Fibroblast of lung (primary cell): ENCODE results near the gene ZP3. TPM values are rescaled to one million over a fixed set of nuclear protein-coding genes. Genes with fewer than 3 reads are reported as not detected.
"Not testable (repeated sequence)": the region's sequence is repeated elsewhere in the genome, so short reads cannot be mapped to it uniquely, and the experiment has no call there.

ENCODE experiments used
- DNase-seq, 2 donors: peaks; one replicate each; pipeline versions ENCODE4 v3.0.0 to v3.0.0-alpha.2; 2010; ENCODE audit warnings: low read depth in 2 of 2
- H2AFZ ChIP-seq: 2 replicates; pipeline ENCODE4 v1.5.1; 2012; ENCODE audit warnings: low read length, control low read depth, inconsistent platforms
- H3K27ac ChIP-seq: 2 replicates; pipeline ENCODE4 v1.5.1; 2011; ENCODE audit warnings: low read length, control low read depth; ENCODE audit not compliant: insufficient read depth
- H3K27me3 ChIP-seq: 2 replicates; pipeline ENCODE4 v1.5.1; 2011; ENCODE audit warnings: mild to moderate bottlenecking, low read length; ENCODE audit not compliant: control insufficient read depth, insufficient read depth
- H3K36me3 ChIP-seq: 2 replicates; pipeline ENCODE4 v1.5.1; 2011; ENCODE audit warnings: low read length; ENCODE audit not compliant: control insufficient read depth, insufficient read depth
- H3K4me1 ChIP-seq: 2 replicates; pipeline ENCODE4 v1.5.1; 2011; ENCODE audit warnings: low read length; ENCODE audit not compliant: control insufficient read depth, insufficient read depth; ENCODE audit errors: extremely low read depth
- H3K4me2 ChIP-seq: 2 replicates; pipeline ENCODE4 v1.5.1; 2011; ENCODE audit warnings: low read length, control low read depth; ENCODE audit not compliant: insufficient read depth; ENCODE audit errors: extremely low read depth
- H3K4me3 ChIP-seq, 4 experiments: fragments of 200-600 bp in 1 of 4; sonication (generic) in 1 of 4; replicated peaks in 1 of 4; 2 replicates each; pipeline ENCODE4 v1.5.1; 2011 to 2016; ENCODE audit warnings: low read length in 4 of 4, low read depth in 3 of 4, mild to moderate bottlenecking in 3 of 4, control low read depth in 2 of 4, inconsistent platforms in 1 of 4, mixed read lengths in 1 of 4; ENCODE audit not compliant: insufficient read depth in 1 of 4; ENCODE audit errors: control extremely low read depth in 1 of 4
- H3K79me2 ChIP-seq: 2 replicates; pipeline ENCODE4 v1.5.1; 2012; ENCODE audit warnings: mild to moderate bottlenecking, low read length, inconsistent platforms; ENCODE audit not compliant: control insufficient read depth, insufficient read depth
- H3K9ac ChIP-seq: 2 replicates; pipeline ENCODE4 v1.5.1; 2011; ENCODE audit warnings: mild to moderate bottlenecking, low read length, control low read depth; ENCODE audit not compliant: insufficient read depth
- H3K9me3 ChIP-seq: 2 replicates; pipeline ENCODE4 v1.5.1; 2012; ENCODE audit warnings: low read depth, low read length; ENCODE audit not compliant: control insufficient read depth, insufficient read depth
- H4K20me1 ChIP-seq: 2 replicates; pipeline ENCODE4 v1.5.1; 2011; ENCODE audit warnings: low read length; ENCODE audit not compliant: control insufficient read depth, insufficient read depth; ENCODE audit errors: extremely low read depth
- EZH2 ChIP-seq: IDR thresholded peaks from 2 replicates; pipeline ENCODE4 v1.5.1; 2012; ENCODE audit warnings: low read length, control low read depth, mild to moderate bottlenecking; ENCODE audit errors: missing control alignments
- polyA plus RNA-seq, 2 donors: library from polyadenylated mRNA; depleted of rRNA in 1 of 2; stranded (reverse) in 1 of 2; unstranded in 1 of 2; fragments of >200 nt; gene quantifications; 2 replicates each; pipeline ENCODE4 v1.2.1, GENCODE V29; 2011 to 2012; ENCODE audit warnings: missing spikeins in 1 of 2
- total RNA-seq: library from RNA; depleted of rRNA; stranded (reverse); fragments of >200 nt; gene quantifications from 2 replicates; pipeline ENCODE4 v1.2.1, GENCODE V29; 2014
- TF ChIP-seq, protein P1 (sequence below), 2 donors: IDR thresholded peaks in 1 of 2; conservative IDR thresholded peaks in 1 of 2; 1 replicate in 1 of 2; 2 replicates in 1 of 2; pipeline ENCODE4 v1.5.1; 2011 to 2012; ENCODE audit warnings: low read length in 2 of 2, control low read depth in 1 of 2, inconsistent platforms in 1 of 2, low read depth in 1 of 2, mild to moderate bottlenecking in 1 of 2

Gene ZP3
- total and polyA plus RNA-seq, 2 donors (not counting 1 experiment from before 2014, with no cell fraction given) = 1.4 to 2.6 TPM

DNA sequence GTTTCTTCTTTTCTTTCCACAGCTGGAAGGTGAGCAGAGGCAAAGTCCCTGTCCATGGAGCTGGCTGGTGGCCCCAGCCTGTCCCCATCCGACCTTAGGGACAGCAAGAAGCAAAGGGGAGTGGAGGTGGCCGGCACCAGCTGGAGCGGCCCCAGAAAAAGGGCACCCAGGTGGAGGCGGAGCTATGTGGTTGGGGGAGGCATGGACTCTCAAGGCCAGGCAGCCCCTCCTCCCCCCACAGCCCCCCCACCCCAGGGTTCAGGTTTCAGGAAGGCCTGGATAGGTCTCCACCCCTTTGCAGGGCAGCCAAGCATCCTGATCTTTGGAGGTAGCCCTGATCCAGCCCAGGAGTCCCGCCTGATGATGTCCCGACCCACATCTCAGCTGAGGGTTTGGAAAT, 15.2 kb upstream of the ZP3 start, which contains the start of gene SSC4D:
SSC4D (minus strand) TSS at position 161 of the 400 bp plus-strand sequence. CDS start 5,258 bp downstream, outside the sequence.
- Histone ChIP-seq H3K9me3 (no peaks in the 10 kb centered on the region), H3K27ac (no peak within 1 kb of the TSS), H3K4me1 (no peaks in the 10 kb centered on the region), H3K4me2 (no peak within 1 kb of the TSS), H4K20me1 (no peaks in the 10 kb centered on the region), H3K27me3 (peaks cover 2% of the 10 kb centered on the region), H3K9ac (no peak within 1 kb of the TSS), H3K79me2 (no peaks in the 10 kb centered on the region), H3K4me3 (no peak within 1 kb of the TSS), H3K36me3 (no peaks in the 10 kb centered on the region), H2AFZ (no peak within 1 kb of the TSS)
- no peak for TF ChIP-seq EZH2
- TF ChIP-seq, protein P1, sequence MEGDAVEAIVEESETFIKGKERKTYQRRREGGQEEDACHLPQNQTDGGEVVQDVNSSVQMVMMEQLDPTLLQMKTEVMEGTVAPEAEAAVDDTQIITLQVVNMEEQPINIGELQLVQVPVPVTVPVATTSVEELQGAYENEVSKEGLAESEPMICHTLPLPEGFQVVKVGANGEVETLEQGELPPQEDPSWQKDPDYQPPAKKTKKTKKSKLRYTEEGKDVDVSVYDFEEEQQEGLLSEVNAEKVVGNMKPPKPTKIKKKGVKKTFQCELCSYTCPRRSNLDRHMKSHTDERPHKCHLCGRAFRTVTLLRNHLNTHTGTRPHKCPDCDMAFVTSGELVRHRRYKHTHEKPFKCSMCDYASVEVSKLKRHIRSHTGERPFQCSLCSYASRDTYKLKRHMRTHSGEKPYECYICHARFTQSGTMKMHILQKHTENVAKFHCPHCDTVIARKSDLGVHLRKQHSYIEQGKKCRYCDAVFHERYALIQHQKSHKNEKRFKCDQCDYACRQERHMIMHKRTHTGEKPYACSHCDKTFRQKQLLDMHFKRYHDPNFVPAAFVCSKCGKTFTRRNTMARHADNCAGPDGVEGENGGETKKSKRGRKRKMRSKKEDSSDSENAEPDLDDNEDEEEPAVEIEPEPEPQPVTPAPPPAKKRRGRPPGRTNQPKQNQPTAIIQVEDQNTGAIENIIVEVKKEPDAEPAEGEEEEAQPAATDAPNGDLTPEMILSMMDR (conservative IDR thresholded peaks at IDR 0.05 in 1 of 2, IDR thresholded peaks at IDR 0.05 in 1 of 2; ENCODE audit: low read depth in 1 of 2, low read length in 2 of 2) = no peak
- no peak for DNase-seq

DNA sequence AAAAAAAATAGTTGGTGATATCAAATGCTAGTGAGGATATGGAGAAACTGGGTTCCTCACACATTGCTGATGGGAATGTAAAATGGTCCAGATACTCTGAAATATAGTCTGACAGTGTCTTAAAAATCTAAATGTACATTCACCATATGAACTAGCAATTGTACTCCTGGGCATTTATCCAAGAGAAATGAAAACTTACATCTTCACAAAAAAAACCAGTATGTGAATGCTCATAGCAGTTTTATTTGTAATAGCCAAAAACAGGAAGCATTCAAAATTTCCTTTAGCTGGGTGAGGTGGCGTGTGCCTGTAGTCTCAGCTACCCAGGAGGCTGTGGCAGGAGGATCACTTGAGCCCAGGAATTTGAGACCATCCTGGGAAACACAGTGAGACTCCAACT, 13.1 kb upstream of the ZP3 start:
- Histone ChIP-seq H4K20me1 (no peaks in the 10 kb centered on the region), H3K4me2 (no peak overlapping the region), H3K27ac (no peak overlapping the region), H3K9ac (no peak overlapping the region), H3K9me3 (no peaks in the 10 kb centered on the region), H3K4me3 (no peak overlapping the region), H3K27me3 (peaks cover 2% of the 10 kb centered on the region), H2AFZ (no peak overlapping the region), H3K36me3 (no peaks in the 10 kb centered on the region), H3K79me2 (no peaks in the 10 kb centered on the region), H3K4me1 (no peaks in the 10 kb centered on the region)
- TF ChIP-seq, protein P1 (conservative IDR thresholded peaks at IDR 0.05 in 1 of 2, IDR thresholded peaks at IDR 0.05 in 1 of 2; ENCODE audit: low read depth in 1 of 2, low read length in 2 of 2) = no peak
- TF ChIP-seq EZH2 = no peak
- DNase-seq = no peak

- Histone ChIP-seq H3K36me3 (no peaks in the 10 kb centered on the region), H3K27ac (no peak overlapping the region), H3K9me3 (no peaks in the 10 kb centered on the region), H3K79me2 (no peaks in the 10 kb centered on the region), H3K4me1 (no peaks in the 10 kb centered on the region), H3K9ac (no peak overlapping the region), H3K4me3 (no peak overlapping the region), H2AFZ (no peak overlapping the region), H3K27me3 (peaks cover 2% of the 10 kb centered on the region), H4K20me1 (no peaks in the 10 kb centered on the region), H3K4me2 (no peak overlapping the region)
- TF ChIP-seq EZH2 = no peak
- TF ChIP-seq, protein P1 (conservative IDR thresholded peaks at IDR 0.05 in 1 of 2, IDR thresholded peaks at IDR 0.05 in 1 of 2; ENCODE audit: low read depth in 1 of 2, low read length in 2 of 2) = no peak
- no peak for DNase-seq
These were observed 12.5 kb upstream of the ZP3 start for GRCh38 chr7:76412249-76412648.

- not testable (repeated sequence) for H2AFZ ChIP-seq, H3K79me2 ChIP-seq, H3K27ac ChIP-seq, H3K4me2 ChIP-seq, H3K9me3 ChIP-seq, H3K4me3 ChIP-seq, H3K27me3 ChIP-seq, H4K20me1 ChIP-seq, H3K36me3 ChIP-seq, DNase-seq, H3K9ac ChIP-seq, H3K4me1 ChIP-seq
These were observed 7.0 kb upstream of the ZP3 start for GRCh38 chr7:76417654-76418310.

GRCh38 chr7:76421097-76421496, 3.7 kb upstream of the ZP3 start:
- H3K27ac ChIP-seq = peak overlapping the region; percentile 63
- H3K27me3 ChIP-seq, H4K20me1 ChIP-seq, H3K4me1 ChIP-seq, H3K4me3 ChIP-seq, H3K4me2 ChIP-seq, H3K9ac ChIP-seq, H3K79me2 ChIP-seq, H3K9me3 ChIP-seq, H3K36me3 ChIP-seq, H2AFZ ChIP-seq: not testable (repeated sequence)
- peak; percentile 83 to 98 for DNase-seq
